DND-41 (cell line): ENCODE measurements around the gene RGS7.

ENCODE experiments used
- ATAC-seq: fragments of 200-7000 bp; cut with Tn5 transposase; 3 replicates; pipeline ENCODE4 v1.9.1; 2021; ENCODE audit warnings: low read depth; ENCODE audit not compliant: insufficient read depth
- DNase-seq: peaks from one replicate; pipeline ENCODE4 v3.0.0-alpha.2; 2020
- H2AFZ ChIP-seq: 2 replicates; pipeline ENCODE4 v1.6.0; 2012; ENCODE audit warnings: low read depth, low read length
- H3K27ac ChIP-seq: 2 replicates; pipeline ENCODE4 v1.5.1; 2012; ENCODE audit warnings: low read length, inconsistent platforms
- H3K27me3 ChIP-seq: fragments of 200-600 bp; sonication (generic); 2 replicates; pipeline ENCODE4 v1.6.0; 2012; ENCODE audit warnings: low read length, mild to moderate bottlenecking, inconsistent platforms; ENCODE audit not compliant: insufficient read depth, poor library complexity
- H3K36me3 ChIP-seq: 2 replicates; pipeline ENCODE4 v1.5.1; 2012; ENCODE audit warnings: low read length, inconsistent platforms; ENCODE audit not compliant: insufficient read depth
- H3K4me1 ChIP-seq: 2 replicates; pipeline ENCODE4 v1.5.1; 2012; ENCODE audit warnings: mild to moderate bottlenecking, low read length; ENCODE audit not compliant: insufficient read depth
- H3K4me2 ChIP-seq: 2 replicates; pipeline ENCODE4 v1.6.0; 2012; ENCODE audit warnings: mild to moderate bottlenecking, moderate library complexity, low read length, inconsistent platforms; ENCODE audit not compliant: insufficient read depth
- H3K4me3 ChIP-seq, 2 experiments: fragments of 200-600 bp in 1 of 2; shearing (Covaris generic) in 1 of 2; 2 replicates each; pipeline ENCODE4 v1.5.1; 2012 to 2016; ENCODE audit warnings: inconsistent platforms in 2 of 2, low read length in 2 of 2, mild to moderate bottlenecking in 2 of 2, low read depth in 1 of 2, moderate library complexity in 1 of 2
- H3K79me2 ChIP-seq: 2 replicates; pipeline ENCODE4 v1.6.0; 2012; ENCODE audit warnings: low read length, inconsistent platforms; ENCODE audit not compliant: insufficient read depth
- H3K9ac ChIP-seq: 2 replicates; pipeline ENCODE4 v1.6.0; 2012; ENCODE audit warnings: low read depth, mild to moderate bottlenecking, inconsistent platforms, low read length, moderate library complexity
- H3K9me3 ChIP-seq: 2 replicates; pipeline ENCODE4 v1.5.1; 2012; ENCODE audit warnings: low read length, moderate library complexity, mild to moderate bottlenecking, inconsistent platforms; ENCODE audit not compliant: insufficient read depth, severe bottlenecking
- H4K20me1 ChIP-seq: 2 replicates; pipeline ENCODE4 v1.6.0; 2012; ENCODE audit warnings: low read length; ENCODE audit not compliant: insufficient read depth
- CTCF ChIP-seq: IDR thresholded peaks from 2 replicates; pipeline ENCODE4 v1.5.1; 2012; ENCODE audit warnings: borderline replicate concordance, low read length, moderate library complexity, mild to moderate bottlenecking; ENCODE audit not compliant: poor library complexity, severe bottlenecking; ENCODE audit errors: extremely low read depth
- EZH2 ChIP-seq: IDR thresholded peaks from 3 replicates; pipeline ENCODE4 v1.6.1; 2012; ENCODE audit warnings: borderline replicate concordance, low read depth, mild to moderate bottlenecking, moderate library complexity, low read length, inconsistent platforms; ENCODE audit not compliant: severe bottlenecking

The RGS7 gene

GRCh38 chr1:241311056-241311746, 45.8 kb downstream of the RGS7 start:
- no peaks in the 10 kb centered on the region for H4K20me1 ChIP-seq
- H3K27ac ChIP-seq: no peak overlapping the region
- no peaks in the 10 kb centered on the region for H3K36me3 ChIP-seq
- no peaks in the 10 kb centered on the region for H3K4me1 ChIP-seq
- ATAC-seq (no peak), DNase-seq (no peak)
- no peak overlapping the region for H3K4me3 ChIP-seq
- H3K27me3 ChIP-seq: no peaks in the 10 kb centered on the region
- H2AFZ ChIP-seq: no peak overlapping the region
- peaks cover 4% of the 10 kb centered on the region for H3K9me3 ChIP-seq
- H3K9ac ChIP-seq: no peak overlapping the region
- no peak overlapping the region for H3K4me2 ChIP-seq
- TF ChIP-seq EZH2 (no peak), CTCF (no peak)
- H3K79me2 ChIP-seq: no peaks in the 10 kb centered on the region

GRCh38 chr1:241310451-241310850, 46.6 kb downstream of the RGS7 start:
- TF ChIP-seq CTCF: no peak
- TF ChIP-seq EZH2: no peak
- no peak for DNase-seq
- H4K20me1 ChIP-seq: no peaks in the 10 kb centered on the region

GRCh38 chr1:241309651-241310050, 47.4 kb downstream of the RGS7 start:
- ATAC-seq: no peak
- H4K20me1 ChIP-seq: no peaks in the 10 kb centered on the region
- no peaks in the 10 kb centered on the region for H3K4me1 ChIP-seq
- no peak for DNase-seq
- no peaks in the 10 kb centered on the region for H3K27me3 ChIP-seq
- no peak overlapping the region for H3K4me2 ChIP-seq
- H3K4me3 ChIP-seq: no peak overlapping the region
- H3K36me3 ChIP-seq: no peaks in the 10 kb centered on the region
- no peak overlapping the region for H2AFZ ChIP-seq
- H3K9ac ChIP-seq: no peak overlapping the region
- H3K79me2 ChIP-seq: no peaks in the 10 kb centered on the region
- H3K9me3 ChIP-seq: peaks cover 7% of the 10 kb centered on the region
- H3K27ac ChIP-seq: no peak overlapping the region
- no peak for TF ChIP-seq EZH2
- no peak for TF ChIP-seq CTCF

More at GRCh38 chr1:241310451-241310850, 46.6 kb downstream of the RGS7 start:
- Histone ChIP-seq H3K4me1 (no peaks in the 10 kb centered on the region), H3K27me3 (no peaks in the 10 kb centered on the region), H3K9ac (no peak overlapping the region), H3K4me3 (no peak overlapping the region), H3K36me3 (no peaks in the 10 kb centered on the region), H3K27ac (no peak overlapping the region), H3K79me2 (no peaks in the 10 kb centered on the region), H3K4me2 (no peak overlapping the region), H3K9me3 (peaks cover 6% of the 10 kb centered on the region), H2AFZ (no peak overlapping the region)
- no peak for ATAC-seq
